WI38 (cell line): ENCODE measurements around the gene CIPC.

Source experiments
- H3K4me3 ChIP-seq: 2 replicates; pipeline ENCODE4 v1.5.1; 2011; ENCODE audit warnings: low read depth, mild to moderate bottlenecking, control low read depth, low read length
- CTCF ChIP-seq: IDR thresholded peaks from 2 replicates; pipeline ENCODE4 v1.5.1; 2012; ENCODE audit warnings: low read depth, mild to moderate bottlenecking, control low read depth, low read length

The CIPC gene

DNA sequence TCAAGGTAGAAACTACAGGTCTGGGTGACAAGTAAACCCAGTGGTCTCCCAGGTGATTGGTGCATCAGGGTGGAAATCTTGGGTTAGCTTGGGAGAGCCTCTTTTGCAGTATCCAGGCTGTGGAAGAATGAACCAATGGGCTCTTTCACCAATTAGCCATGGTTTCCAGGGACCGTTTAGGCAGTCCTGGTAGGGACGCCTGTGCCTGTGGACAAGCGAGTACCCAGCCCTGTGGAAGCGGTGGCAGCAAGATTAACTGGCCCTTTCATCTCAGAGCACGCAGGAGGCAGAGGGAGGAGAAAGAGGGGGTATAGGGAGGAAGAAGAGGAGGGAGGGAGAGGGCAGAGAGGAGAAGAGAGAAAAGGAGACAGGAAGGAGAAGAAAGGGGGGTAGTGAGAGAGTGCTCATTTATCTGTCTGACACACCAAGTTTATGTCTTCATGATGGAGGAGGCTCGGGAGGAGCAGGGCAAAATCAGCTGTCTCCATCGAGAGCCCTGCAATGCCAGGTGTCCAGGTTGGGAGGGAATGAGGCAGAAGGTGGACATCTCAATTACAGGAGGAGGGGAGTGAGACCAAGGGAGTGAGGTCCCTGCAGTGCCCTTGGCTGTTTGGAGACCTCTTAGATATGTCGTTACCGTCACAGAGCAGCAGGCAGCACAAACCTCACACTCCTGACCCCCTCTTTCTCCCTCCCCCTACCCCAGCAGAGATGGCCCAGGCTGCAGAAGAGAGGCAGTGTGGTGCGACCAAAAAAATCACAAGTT, 48.1 kb downstream of the CIPC start:
- no peak overlapping the region for H3K4me3 ChIP-seq
- no peak for TF ChIP-seq CTCF

GRCh38 chr14:77148510-77149231, 50.6 kb downstream of the CIPC start:
- TF ChIP-seq CTCF, result no peak
- no peak overlapping the region for H3K4me3 ChIP-seq

- no peak overlapping the region for H3K4me3 ChIP-seq
- TF ChIP-seq CTCF, result peak; percentile 53
Measured at GRCh38 chr14:77151245-77151644, 53.2 kb downstream of the CIPC start.

DNA sequence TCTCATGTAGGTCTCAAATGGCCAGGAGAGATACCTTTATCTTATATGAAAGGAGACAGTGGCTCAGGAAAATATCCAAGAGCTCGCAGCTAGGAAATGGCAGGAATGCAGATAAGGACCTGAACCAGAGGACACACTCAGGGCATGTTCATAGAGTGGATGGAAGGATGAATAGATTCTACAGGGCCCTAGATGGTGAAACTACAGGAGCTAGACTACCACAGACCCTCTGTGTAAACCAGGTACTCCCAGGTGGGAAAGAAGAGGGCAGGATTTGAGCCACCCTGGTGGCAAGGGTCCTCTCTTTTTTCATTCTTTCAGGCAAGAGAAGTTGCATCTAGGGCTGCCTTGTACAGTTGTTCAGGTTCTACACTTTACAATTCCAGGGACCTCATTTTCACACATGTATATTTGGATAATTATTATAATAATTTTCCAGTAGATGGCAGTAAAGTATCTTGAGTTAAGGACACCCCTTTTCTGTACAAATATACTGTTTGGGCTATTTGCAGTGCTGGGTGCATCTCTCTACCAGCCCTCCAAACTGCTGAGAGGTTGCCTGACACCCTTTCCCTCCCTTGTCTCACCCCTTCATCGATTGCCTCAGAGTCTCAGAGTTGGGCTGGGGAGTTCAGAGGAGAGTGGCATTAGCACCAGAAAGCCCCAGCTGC, 54.0 kb downstream of the CIPC start:
- H3K4me3 ChIP-seq, result no peak overlapping the region
- TF ChIP-seq CTCF, result no peak

DNA sequence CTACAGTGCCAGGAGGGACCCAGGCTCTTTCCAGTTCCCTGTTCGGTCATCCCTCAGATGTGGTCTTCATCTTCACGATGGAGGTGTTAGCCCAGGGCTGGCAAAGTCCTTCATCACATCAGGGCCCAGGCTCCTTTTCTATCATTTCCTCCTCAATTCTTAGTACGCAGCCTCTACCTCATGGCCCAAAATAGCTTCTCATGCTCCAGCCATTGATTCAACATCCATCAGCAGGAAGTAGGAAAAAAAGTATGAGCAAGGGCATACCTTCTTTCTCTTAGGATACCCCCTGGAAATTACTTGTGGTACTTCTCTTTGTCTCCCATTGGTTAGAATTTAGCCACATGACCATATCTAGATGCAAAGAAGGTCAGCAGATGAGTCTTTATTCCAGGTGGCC, 55.7 kb downstream of the CIPC start:
- no peak for TF ChIP-seq CTCF
- no peak overlapping the region for H3K4me3 ChIP-seq

DNA sequence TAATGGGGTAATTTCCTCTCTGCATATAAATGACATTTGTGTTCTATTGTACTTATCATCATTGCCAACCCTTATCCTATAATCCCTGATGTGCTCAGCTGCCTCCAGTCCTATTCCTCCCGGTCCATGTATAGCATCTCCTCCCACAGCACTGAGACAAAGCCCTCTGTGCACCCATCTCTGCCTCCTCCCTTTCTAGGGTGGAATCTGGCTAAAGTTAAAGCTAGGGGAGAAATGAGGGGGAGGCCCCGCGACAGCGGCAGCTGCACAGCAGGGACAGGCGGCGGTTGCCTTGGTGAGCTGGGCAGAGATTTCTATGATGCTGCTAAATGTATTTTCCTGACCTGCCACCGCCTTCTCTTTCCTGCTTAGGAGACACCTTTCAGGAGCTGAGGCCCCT, 56.4 kb downstream of the CIPC start:
- no peak for TF ChIP-seq CTCF
- no peak overlapping the region for H3K4me3 ChIP-seq

DNA sequence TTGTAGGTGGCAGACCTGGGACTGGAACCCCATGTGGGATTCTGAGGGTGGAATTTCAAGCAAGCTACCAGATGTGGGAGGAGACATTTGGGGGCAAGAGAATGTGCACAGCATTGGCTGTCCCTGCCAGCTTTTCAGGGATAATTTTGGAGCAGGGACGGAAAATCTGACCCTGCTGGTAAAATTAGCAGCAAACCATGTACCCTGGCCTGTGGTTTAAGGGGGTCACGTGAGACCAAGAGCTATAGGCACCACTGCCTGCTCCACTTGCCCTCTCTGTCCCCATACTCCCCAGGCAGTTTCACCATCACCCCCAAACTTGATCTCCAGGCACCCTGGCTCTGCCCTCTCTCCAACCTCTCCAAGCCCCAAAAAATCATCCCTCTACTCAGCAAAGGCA, 57.0 kb downstream of the CIPC start:
- TF ChIP-seq CTCF, result no peak
- no peak overlapping the region for H3K4me3 ChIP-seq
